ACHN (cell line): Measurements from ENCODE around the gene MRNIP.
A peak's percentile ranks its signal among the peaks of the same experiment; 100 is the strongest.
"Not testable (repeated sequence)": the region's sequence is repeated elsewhere in the genome, so short reads cannot be mapped to it uniquely, and the experiment has no call there.

ENCODE experiments used
- DNase-seq: peaks from one replicate; pipeline ENCODE4 v3.0.0-alpha.2; 2015
- in situ Hi-C: cut with HindIII; loops from 2 replicates; pipeline ENCODE4 v1.10.0; 2017; ENCODE audit warnings: low sequenced_read_pairs, low pct_ligation_motif_present, low pct_unique_long_range_greater_than_20kb

The MRNIP gene

GRCh38 chr5:179862296-179862695 lies 3.7 kb upstream of the MRNIP start:
- DNase-seq, result no peak
- in situ Hi-C loops, result no loop called here

GRCh38 chr5:179860301-179860700 lies 1.7 kb upstream of the MRNIP start:
- DNase-seq, result no peak
- in situ Hi-C loops, result no loop called here

GRCh38 chr5:179858241-179858585 lies 404 bp downstream of the MRNIP start:
- in situ Hi-C loops, result no loop called here
- DNase-seq, result peak; percentile 27

GRCh38 chr5:179854356-179854755 lies 4.3 kb downstream of the MRNIP start:
- in situ Hi-C loops, result no loop called here

GRCh38 chr5:179852993-179853547 lies 5.5 kb downstream of the MRNIP start:
- in situ Hi-C loops, result no loop called here
- DNase-seq, result no peak

More at GRCh38 chr5:179854356-179854755, 4.3 kb downstream of the MRNIP start:
- DNase-seq, result no peak

- in situ Hi-C loops, result no loop called here
These were observed 17.0 kb downstream of the MRNIP start for GRCh38 chr5:179841621-179842020.

GRCh38 chr5:179840766-179841165 lies 17.9 kb downstream of the MRNIP start:
- no peak for DNase-seq
- in situ Hi-C loops, result no loop called here

More at GRCh38 chr5:179841621-179842020, 17.0 kb downstream of the MRNIP start:
- DNase-seq, result no peak

GRCh38 chr5:179840321-179840720 lies 18.3 kb downstream of the MRNIP start:
- DNase-seq, result no peak
- in situ Hi-C loops, result no loop called here

- in situ Hi-C loops, result no loop called here
- DNase-seq, result no peak
These were observed 19.0 kb downstream of the MRNIP start for GRCh38 chr5:179839328-179840256.

GRCh38 chr5:179837076-179838011 lies 21.3 kb downstream of the MRNIP start:
- in situ Hi-C loops, result no loop called here
- no peak for DNase-seq

- DNase-seq, result no peak
- in situ Hi-C loops, result no loop called here
These were observed 22.2 kb downstream of the MRNIP start for GRCh38 chr5:179836225-179837019.

GRCh38 chr5:179834871-179835270 lies 23.7 kb downstream of the MRNIP start:
- not testable (repeated sequence) for DNase-seq

GRCh38 chr5:179834120-179834519 lies 24.5 kb downstream of the MRNIP start:
- in situ Hi-C loops, result no loop called here
- no peak for DNase-seq

More at GRCh38 chr5:179834871-179835270, 23.7 kb downstream of the MRNIP start:
- in situ Hi-C loops, result not testable (repeated sequence)

- in situ Hi-C loops, result no loop called here
- DNase-seq, result no peak
These were observed 24.9 kb downstream of the MRNIP start for GRCh38 chr5:179833709-179834070.

- in situ Hi-C loops, result no loop called here
- no peak for DNase-seq
These were observed 25.4 kb downstream of the MRNIP start for GRCh38 chr5:179833056-179833708.

- in situ Hi-C loops, result no loop called here
These were observed 26.4 kb downstream of the MRNIP start for GRCh38 chr5:179832039-179832745.

GRCh38 chr5:179830818-179831468 lies 27.7 kb downstream of the MRNIP start:
- in situ Hi-C loops, result no loop called here
- DNase-seq, result no peak

More at GRCh38 chr5:179832039-179832745, 26.4 kb downstream of the MRNIP start:
- DNase-seq, result no peak
